NT2/D1 (cell line): Measurements from ENCODE around the gene CEP89.

Experiments used
- YY1 ChIP-seq: IDR thresholded peaks from 2 replicates; pipeline ENCODE4 v1.6.1; 2011; ENCODE audit not compliant: insufficient read length, insufficient read depth
- ZNF274 ChIP-seq: IDR thresholded peaks from 2 replicates; pipeline ENCODE4 v1.6.1; 2011; ENCODE audit warnings: mild to moderate bottlenecking, low read depth, low read length

- no peak for TF ChIP-seq ZNF274
- TF ChIP-seq YY1, result no peak
Measured at GRCh38 chr19:32862173-32862572, 109.6 kb downstream of the CEP89 start.
